GM23248 (cell line): Measurements from ENCODE around the gene L3MBTL4. TPM values are rescaled to one million over a fixed set of nuclear protein-coding genes. Genes with fewer than 3 reads are reported as not detected.
"Not testable (repeated sequence)": the region's sequence is repeated elsewhere in the genome, so short reads cannot be mapped to it uniquely, and the experiment has no call there.

Experiments
- DNase-seq: peaks from one replicate; pipeline ENCODE4 v3.0.0-alpha.2; 2015
- H2AFZ ChIP-seq: fragments of 200-600 bp; sonication (generic); 2 replicates; pipeline ENCODE4 v1.6.1; 2016; ENCODE audit warnings: antibody characterized with exemption
- H3F3A ChIP-seq: fragments of 200-600 bp; sonication (generic); 2 replicates; pipeline ENCODE4 v1.6.1; 2016; ENCODE audit warnings: mild to moderate bottlenecking, antibody characterized with exemption, mixed run types; ENCODE audit not compliant: insufficient read depth
- H3K27ac ChIP-seq: fragments of 200-600 bp; sonication (generic); 2 replicates; pipeline ENCODE4 v1.5.1; 2016; ENCODE audit warnings: mild to moderate bottlenecking
- H3K27me3 ChIP-seq: fragments of 200-600 bp; sonication (generic); replicated peaks from 2 replicates; pipeline ENCODE4 v1.6.1; 2016; ENCODE audit warnings: mild to moderate bottlenecking; ENCODE audit not compliant: insufficient read depth
- H3K36me3 ChIP-seq: fragments of 200-600 bp; sonication (generic); 2 replicates; pipeline ENCODE4 v1.6.1; 2016; ENCODE audit warnings: low read depth, mild to moderate bottlenecking
- H3K4me1 ChIP-seq: fragments of 200-600 bp; sonication (generic); 2 replicates; pipeline ENCODE4 v1.6.1; 2016; ENCODE audit warnings: mild to moderate bottlenecking; ENCODE audit not compliant: insufficient read depth
- H3K4me2 ChIP-seq: fragments of 200-600 bp; sonication (generic); one replicate; pipeline ENCODE4 v1.6.1; 2016; ENCODE audit warnings: mild to moderate bottlenecking; ENCODE audit not compliant: unreplicated experiment
- H3K4me3 ChIP-seq: fragments of 200-600 bp; sonication (generic); 2 replicates; pipeline ENCODE4 v1.5.1; 2016; ENCODE audit warnings: mild to moderate bottlenecking
- H3K79me2 ChIP-seq: fragments of 200-600 bp; sonication (generic); 2 replicates; pipeline ENCODE4 v1.6.1; 2016; ENCODE audit warnings: mild to moderate bottlenecking; ENCODE audit not compliant: insufficient read depth
- H3K9ac ChIP-seq: fragments of 200-600 bp; sonication (generic); 2 replicates; pipeline ENCODE4 v1.6.1; 2016; ENCODE audit warnings: mild to moderate bottlenecking
- H3K9me2 ChIP-seq: fragments of 200-600 bp; sonication (generic); 2 replicates; pipeline ENCODE4 v1.6.1; 2016; ENCODE audit warnings: mixed run types, mild to moderate bottlenecking, moderate library complexity; ENCODE audit not compliant: insufficient read depth
- H3K9me3 ChIP-seq: fragments of 200-600 bp; sonication (generic); one replicate; pipeline ENCODE4 v1.6.1; 2017; ENCODE audit warnings: low read depth
- H4K20me1 ChIP-seq: fragments of 200-600 bp; sonication (generic); 2 replicates; pipeline ENCODE4 v1.6.0; 2016; ENCODE audit not compliant: insufficient read depth
- EZH2 ChIP-seq: fragments of 200-600 bp; sonication (generic); IDR thresholded peaks from 2 replicates; pipeline ENCODE4 v1.6.1; 2018; ENCODE audit warnings: antibody characterized with exemption, mild to moderate bottlenecking; ENCODE audit not compliant: insufficient read depth, poor library complexity, severe bottlenecking
- EZH2phosphoT487 ChIP-seq: fragments of 200-600 bp; sonication (generic); IDR thresholded peaks from 2 replicates; pipeline ENCODE4 v1.6.1; 2018; ENCODE audit warnings: antibody characterized with exemption, moderate library complexity, mild to moderate bottlenecking, low read depth; ENCODE audit not compliant: insufficient read depth
- WGBS, 2 experiments: methylation state at CpG; one replicate each; pipeline ENCODE4 v1.1.6; 2015 to 2017; ENCODE audit warnings: low lambda C conversion rate in 2 of 2, low coverage in 1 of 2; ENCODE audit errors: missing lambda C conversion rate in 2 of 2; 5-methylcytosine and 5-hydroxymethylcytosine counted together
- in situ Hi-C: fragments of 300-500 bp; cut with MboI; formaldehyde crosslinking; loops from 2 replicates; pipeline ENCODE4 v1.15.0; 2020
- polyA plus RNA-seq: library from polyadenylated mRNA; unstranded; fragments of >200 nt; fragmentation: Nextera tagmentation; extraction: Ambion mirVana; gene quantifications from 2 replicates; pipeline ENCODE4 v1.2.1, GENCODE V29; 2016
- total RNA-seq: library from RNA; depleted of rRNA; stranded (reverse); fragments of >200 nt; shearing (Covaris generic); gene quantifications from 2 replicates; pipeline ENCODE4 v1.2.3, GENCODE V29; 2014

L3MBTL4 gene
- total and polyA plus RNA-seq, 2 experiments from 2014 or later = not detected

GRCh38 chr18:6389005-6389404 is 25.7 kb downstream of the L3MBTL4 start:
- TF ChIP-seq EZH2phosphoT487 (no peak), EZH2 (no peak)
- H4K20me1 ChIP-seq = no peaks in the 10 kb centered on the region
- H3K79me2 ChIP-seq = no peaks in the 10 kb centered on the region

DNA sequence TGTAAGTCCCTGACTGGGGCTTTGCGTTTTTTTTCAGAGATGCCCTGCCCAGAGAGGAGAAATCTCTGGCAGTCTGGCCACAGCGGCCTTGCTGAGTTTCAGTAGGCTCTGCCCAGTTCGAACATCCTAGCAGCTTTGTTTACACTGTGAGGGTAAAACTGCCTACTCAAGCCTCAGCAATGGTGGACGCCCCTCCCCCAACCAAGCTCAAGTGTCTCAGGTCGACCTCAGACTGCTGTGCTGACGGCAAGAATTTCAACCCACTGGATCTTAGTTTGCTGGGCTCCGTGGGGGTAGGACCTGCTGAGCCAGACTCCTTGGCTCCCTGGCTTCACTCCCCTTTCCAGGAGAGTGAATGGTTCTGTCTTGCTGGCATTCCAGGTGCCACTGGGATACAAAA is 31.7 kb downstream of the L3MBTL4 start:
- Histone ChIP-seq H3K36me3 (no peaks in the 10 kb centered on the region), H4K20me1 (no peaks in the 10 kb centered on the region), H3K4me1 (no peaks in the 10 kb centered on the region), H3K79me2 (no peaks in the 10 kb centered on the region), H2AFZ (no peak overlapping the region), H3K4me3 (no peak overlapping the region), H3K27ac (no peak overlapping the region), H3K4me2 (no peak overlapping the region), H3K9me3 (no peaks in the 10 kb centered on the region), H3K27me3 (no peaks in the 10 kb centered on the region), H3F3A (no peaks in the 10 kb centered on the region), H3K9me2 (no peaks in the 10 kb centered on the region), H3K9ac (no peak overlapping the region)
- WGBS, 2 experiments = 44 to 46% methylated on average over 5 to 7 of the region's 7 CpGs
- in situ Hi-C loops = no loop called here
- TF ChIP-seq EZH2phosphoT487 (no peak), EZH2 (no peak)
- no peak for DNase-seq

More at GRCh38 chr18:6389005-6389404, 25.7 kb downstream of the L3MBTL4 start:
- no peak for DNase-seq
- no peak overlapping the region for H3K4me2 ChIP-seq
- H3K9me3 ChIP-seq = no peaks in the 10 kb centered on the region
- no peaks in the 10 kb centered on the region for H3K27me3 ChIP-seq
- no peak overlapping the region for H3K27ac ChIP-seq
- WGBS, 2 experiments = 44 to 46% methylated on average over 2 of the region's 2 CpGs
- H3K9ac ChIP-seq = no peak overlapping the region
- in situ Hi-C loops = no loop called here
- H3K4me1 ChIP-seq = no peaks in the 10 kb centered on the region
- H3F3A ChIP-seq = no peaks in the 10 kb centered on the region
- H3K4me3 ChIP-seq = no peak overlapping the region
- no peaks in the 10 kb centered on the region for H3K9me2 ChIP-seq
- H3K36me3 ChIP-seq = no peaks in the 10 kb centered on the region
- no peak overlapping the region for H2AFZ ChIP-seq

DNA sequence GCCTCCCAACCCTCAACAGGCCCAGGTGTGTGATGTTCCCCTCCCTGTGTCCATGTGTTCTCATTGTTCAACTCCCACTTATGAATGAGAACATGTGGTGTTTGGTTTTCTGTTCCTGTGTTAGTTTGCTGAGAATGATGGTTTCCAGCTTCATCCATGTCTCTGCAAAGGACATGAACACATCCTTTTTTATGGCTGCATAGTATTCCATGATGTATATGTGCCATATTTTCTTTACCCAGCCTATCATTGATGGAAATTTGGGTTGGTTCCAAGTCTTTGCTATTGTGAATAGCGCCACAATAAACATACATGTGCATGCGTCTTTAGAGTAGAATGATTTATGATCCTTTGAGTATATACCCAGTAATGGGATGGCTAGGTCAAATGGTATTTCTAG is 37.2 kb downstream of the L3MBTL4 start:
- H3K36me3 ChIP-seq, in situ Hi-C loops: not testable (repeated sequence)
- WGBS, 2 experiments = 58 to 73% methylated on average over 2 of the region's 2 CpGs

GRCh38 chr18:6376433-6377229 is 38.1 kb downstream of the L3MBTL4 start:
- H3K4me1 ChIP-seq = no peaks in the 10 kb centered on the region
- H3K4me3 ChIP-seq = no peak overlapping the region
- WGBS, 2 experiments = 77 to 79% methylated on average over 6 of the region's 6 CpGs
- no peak overlapping the region for H3K27ac ChIP-seq
- H3K9ac ChIP-seq = no peak overlapping the region
- in situ Hi-C loops = no loop called here
- TF ChIP-seq EZH2phosphoT487 = no peak
- TF ChIP-seq EZH2 = no peak
- no peaks in the 10 kb centered on the region for H3F3A ChIP-seq
- H4K20me1 ChIP-seq = no peaks in the 10 kb centered on the region
- H3K36me3 ChIP-seq = no peaks in the 10 kb centered on the region
- no peak overlapping the region for H2AFZ ChIP-seq
- H3K79me2 ChIP-seq = no peaks in the 10 kb centered on the region
- H3K9me2 ChIP-seq = no peaks in the 10 kb centered on the region
- H3K4me2 ChIP-seq = no peak overlapping the region
- no peaks in the 10 kb centered on the region for H3K9me3 ChIP-seq
- DNase-seq = no peak
- H3K27me3 ChIP-seq = no peaks in the 10 kb centered on the region

More for the DNA sequence above, 37.2 kb downstream of the L3MBTL4 start:
- DNase-seq, H3K9ac ChIP-seq, H4K20me1 ChIP-seq, H2AFZ ChIP-seq, H3K9me2 ChIP-seq, H3K27ac ChIP-seq, H3K4me2 ChIP-seq, H3K79me2 ChIP-seq, H3K4me3 ChIP-seq, H3F3A ChIP-seq, H3K4me1 ChIP-seq, H3K27me3 ChIP-seq, H3K9me3 ChIP-seq: not testable (repeated sequence)
